Non-pigmented ciliary epithelial cell (primary cell): ENCODE measurements around the gene EFNA1.

Experiments
- DNase-seq: peaks from one replicate; pipeline ENCODE4 v3.0.0-alpha.2; 2010; ENCODE audit warnings: low read depth

EFNA1 gene

GRCh38 chr1:155127105-155127966 is at the start of gene EFNA1:
TSS of gene EFNA1 (plus strand) at chr1:155127876. CDS start at chr1:155127978, 102 bp downstream.
- no peak for DNase-seq

- DNase-seq, result no peak
Observed at GRCh38 chr1:155078469-155079209, 49.0 kb upstream of the EFNA1 start, which contains the start of gene EFNA3. TSS of gene EFNA3 (plus strand) at chr1:155078837. CDS start at chr1:155078942, 105 bp downstream.

- no peak for DNase-seq
Observed at GRCh38 chr1:155079210-155079486, 48.5 kb upstream of the EFNA1 start.

- DNase-seq, result no peak
Observed at GRCh38 chr1:155079487-155080311, 48.0 kb upstream of the EFNA1 start.

GRCh38 chr1:155080312-155081228 is 47.1 kb upstream of the EFNA1 start:
- no peak for DNase-seq

- no peak for DNase-seq
Observed at GRCh38 chr1:155081472-155082300, 46.0 kb upstream of the EFNA1 start.

GRCh38 chr1:155082301-155083051 is 45.2 kb upstream of the EFNA1 start:
- no peak for DNase-seq

- DNase-seq, result no peak
Observed at GRCh38 chr1:155083052-155083541, 44.6 kb upstream of the EFNA1 start.

GRCh38 chr1:155083865-155084721 is 43.6 kb upstream of the EFNA1 start:
- no peak for DNase-seq

GRCh38 chr1:155084722-155085503 is 42.8 kb upstream of the EFNA1 start:
- peak; percentile 60 for DNase-seq

GRCh38 chr1:155085504-155086127 is 42.1 kb upstream of the EFNA1 start:
- DNase-seq, result no peak

GRCh38 chr1:155086128-155086741 is 41.4 kb upstream of the EFNA1 start:
- no peak for DNase-seq

GRCh38 chr1:155086856-155087535 is 40.7 kb upstream of the EFNA1 start:
- no peak for DNase-seq

GRCh38 chr1:155091071-155092051 is 36.3 kb upstream of the EFNA1 start:
- no peak for DNase-seq

- DNase-seq, result no peak
Observed at GRCh38 chr1:155092131-155092530, 35.5 kb upstream of the EFNA1 start.
